Esophagus squamous epithelium (tissue), 5 donors: ENCODE results near the gene MAOB. TPM values are rescaled to one million over a fixed set of nuclear protein-coding genes. Genes with fewer than 3 reads are reported as not detected.

Source experiments
- DNase-seq: peaks from one replicate; lab custom pipeline; 2025; lab: John Stamatoyannopoulos, UW
- H3K27ac ChIP-seq, 4 donors: fragments of 200-600 bp; sonication (generic); one replicate each; pipeline ENCODE4 v1.5.1; 2016 to 2019; ENCODE audit warnings: mild to moderate bottlenecking in 1 of 4
- H3K27me3 ChIP-seq, 4 donors: fragments of 200-600 bp; sonication (generic); 1 replicate in 3 of 4; 2 replicates in 1 of 4; pipeline versions ENCODE4 v1.5.1 to v1.6.0; 2017 to 2021; ENCODE audit warnings: antibody characterized with exemption in 1 of 4
- H3K36me3 ChIP-seq, 3 donors: fragments of 200-600 bp; sonication (generic); one replicate each; pipeline ENCODE4 v1.5.1; 2016 to 2019
- H3K4me1 ChIP-seq, 3 donors: fragments of 200-600 bp; sonication (generic); one replicate each; pipeline ENCODE4 v1.5.1; 2017 to 2019
- H3K4me3 ChIP-seq, 4 donors: fragments of 200-600 bp; sonication (generic); 1 replicate in 3 of 4; 2 replicates in 1 of 4; pipeline ENCODE4 v1.5.1; 2016 to 2019; ENCODE audit warnings: mild to moderate bottlenecking in 2 of 4, moderate library complexity in 1 of 4
- H3K9me3 ChIP-seq, 3 donors: fragments of 200-600 bp; sonication (generic); one replicate each; pipeline ENCODE4 v1.5.1; 2016 to 2019
- CTCF ChIP-seq, 6 experiments: fragments of 450-650 bp in 4 of 6; fragments of 200-600 bp in 2 of 6; sonication (generic) in 2 of 6; IDR thresholded peaks; one replicate each; pipeline ENCODE4 v1.5.1; 2016 to 2019; ENCODE audit warnings: antibody characterized with exemption in 6 of 6, mild to moderate bottlenecking in 4 of 6, moderate library complexity in 4 of 6
- POLR2A ChIP-seq, 4 donors: fragments of 450-650 bp; IDR thresholded peaks; one replicate each; pipeline ENCODE4 v1.6.1; 2017; ENCODE audit warnings: antibody characterized with exemption in 4 of 4, mild to moderate bottlenecking in 4 of 4, moderate library complexity in 3 of 4
- WGBS, 2 donors: methylation state at CpG; one replicate each; pipeline ENCODE4 v1.1.5; 2018; 5-methylcytosine and 5-hydroxymethylcytosine counted together
- intact Hi-C: fragments of 100-400 bp; cut with DNase I; formaldehyde crosslinking; loops from one replicate; pipeline ENCODE4 v1.15.0; 2022
- total RNA-seq, 4 donors: library from RNA; depleted of rRNA; stranded (reverse); fragments of >200 nt; gene quantifications; one replicate each; pipeline ENCODE4 v1.1.0, GENCODE V29; 2016
- donor health status: DM: yes; HTN: yes; CAD: no.

MAOB gene
- total RNA-seq, 4 donors from 2014 or later: 2.3 to 9.9 (median 3.6) TPM

- no peak for TF ChIP-seq CTCF (IDR thresholded peaks at IDR 0.05)
- TF ChIP-seq POLR2A (IDR thresholded peaks at IDR 0.05): no peak
- Histone ChIP-seq H3K9me3 (no peaks in the 10 kb centered on the region), H3K36me3 (no peaks in the 10 kb centered on the region), H3K4me1 (no peaks in the 10 kb centered on the region), H3K4me3 (no peak overlapping the region), H3K27ac (no peak overlapping the region), H3K27me3 (no peaks in the 10 kb centered on the region)
- no peak for DNase-seq
- whole genome bisulfite sequencing, 2 donors: 58 to 79% methylated on average over 5 of the region's 5 CpGs
- intact Hi-C loops: no loop called here
These were observed 16.3 kb upstream of the MAOB start for GRCh38 chrX:43898406-43899035.

- Histone ChIP-seq H3K9me3 (no peaks in the 10 kb centered on the region), H3K4me3 (no peak overlapping the region), H3K36me3 (no peaks in the 10 kb centered on the region), H3K27me3 (no peaks in the 10 kb centered on the region), H3K27ac (no peak overlapping the region), H3K4me1 (no peaks in the 10 kb centered on the region)
- no peak for TF ChIP-seq POLR2A (IDR thresholded peaks at IDR 0.05)
- TF ChIP-seq CTCF (IDR thresholded peaks at IDR 0.05): no peak
- no peak for DNase-seq
- intact Hi-C loops: no loop called here
- 63 to 71% methylated on average over 4 of the region's 4 CpGs for WGBS, 2 donors
These were observed 15.0 kb upstream of the MAOB start for GRCh38 chrX:43897290-43897689.

GRCh38 chrX:43892336-43892870 is 10.2 kb upstream of the MAOB start:
- H3K36me3 ChIP-seq: no peaks in the 10 kb centered on the region
- no peak for DNase-seq
- no peaks in the 10 kb centered on the region for H3K4me1 ChIP-seq
- no peak overlapping the region for H3K27ac ChIP-seq
- intact Hi-C loops: no loop called here
- H3K9me3 ChIP-seq: peaks cover 0 to 5% (median 0%) of the 10 kb centered on the region in 3 donors
- no peaks in the 10 kb centered on the region for H3K27me3 ChIP-seq
- no peak for TF ChIP-seq POLR2A (IDR thresholded peaks at IDR 0.05)
- WGBS, 2 donors: 13 to 33% methylated on average over 1 of the region's 1 CpG
- no peak overlapping the region for H3K4me3 ChIP-seq

GRCh38 chrX:43885617-43886016 is 3.4 kb upstream of the MAOB start:
- Histone ChIP-seq H3K4me1 (peaks cover 0 to 23% (median 3%) of the 10 kb centered on the region in 3 donors), H3K36me3 (no peaks in the 10 kb centered on the region), H3K27me3 (no peaks in the 10 kb centered on the region), H3K4me3 (no peak overlapping the region), H3K9me3 (peaks cover 0 to 5% (median 0%) of the 10 kb centered on the region in 3 donors), H3K27ac (no peak overlapping the region)
- intact Hi-C loops: no loop called here
- no peak for DNase-seq
- no peak for TF ChIP-seq CTCF (IDR thresholded peaks at IDR 0.05)
- no peak for TF ChIP-seq POLR2A (IDR thresholded peaks at IDR 0.05)
- WGBS, 2 donors: 71 to 88% methylated on average over 5 of the region's 5 CpGs

GRCh38 chrX:43881410-43882293 is 598 bp downstream of the MAOB start:
- WGBS, 2 donors: 42% methylated on average over 13 of the region's 34 CpGs; no CpG with 5 or more reads in 1 of the 2 donors
- DNase-seq: no peak
- Histone ChIP-seq H3K27ac (peak overlapping the region; percentile 30 to 79 (median 68)), H3K27me3 (no peaks in the 10 kb centered on the region), H3K4me1 (peaks cover 0 to 31% (median 3%) of the 10 kb centered on the region in 3 donors), H3K4me3 (peak overlapping the region; percentile 23 to 65 (median 44)), H3K9me3 (no peaks in the 10 kb centered on the region), H3K36me3 (no peaks in the 10 kb centered on the region)
- intact Hi-C loops: no loop called here
- TF ChIP-seq POLR2A (IDR thresholded peaks at IDR 0.05): no peak
- no peak for TF ChIP-seq CTCF (IDR thresholded peaks at IDR 0.05)
